Measurements from ENCODE around the gene MEMO1.
"Not testable (repeated sequence)": the region's sequence is repeated elsewhere in the genome, so short reads cannot be mapped to it uniquely, and the experiment has no call there.

Gene MEMO1

DNA sequence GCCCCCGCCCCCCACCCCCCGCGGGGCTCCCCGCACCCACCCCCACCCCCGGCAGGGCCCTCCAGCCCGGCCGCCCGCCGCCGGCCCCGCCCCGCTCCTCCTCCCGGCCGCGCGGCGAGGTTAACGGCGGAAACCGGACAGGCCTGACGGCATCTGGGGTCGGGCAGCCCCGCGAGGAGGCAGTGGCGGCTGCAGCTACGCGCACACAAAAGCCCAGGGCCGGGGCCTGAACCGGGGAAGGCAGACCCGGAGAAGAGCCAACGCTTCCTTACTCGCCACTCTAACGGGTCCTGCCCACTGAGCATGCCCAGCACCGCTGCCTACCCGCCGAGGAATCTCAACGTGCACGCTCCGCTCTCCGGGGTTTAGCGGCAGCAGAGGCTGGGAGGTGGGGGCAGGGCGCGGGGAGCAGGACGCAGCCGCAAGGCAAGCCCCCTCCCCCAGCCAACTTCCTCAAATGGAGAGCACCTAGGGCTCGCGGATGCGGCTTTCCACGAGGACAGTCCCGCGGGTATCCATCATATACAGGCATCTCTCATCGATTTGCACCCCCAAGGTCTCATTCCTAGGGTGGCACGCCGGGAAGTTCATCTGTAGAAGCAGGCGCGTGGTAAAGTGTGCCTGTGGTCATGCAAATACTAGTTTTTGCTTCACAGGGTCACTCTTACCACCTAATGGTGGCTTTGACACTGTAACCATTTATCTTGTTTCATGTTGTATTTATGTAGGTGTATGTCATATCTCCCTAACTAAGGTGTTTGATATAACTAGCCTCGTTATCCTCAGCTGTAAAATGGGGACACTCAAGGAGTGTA lies at the start of gene MEMO1:
Gene MEMO1, minus strand, starts transcription at position 339 of the 815 bp plus-strand sequence. CDS start 761 bp downstream, outside the sequence.
- DNase-seq: peak; percentile 93

DNA sequence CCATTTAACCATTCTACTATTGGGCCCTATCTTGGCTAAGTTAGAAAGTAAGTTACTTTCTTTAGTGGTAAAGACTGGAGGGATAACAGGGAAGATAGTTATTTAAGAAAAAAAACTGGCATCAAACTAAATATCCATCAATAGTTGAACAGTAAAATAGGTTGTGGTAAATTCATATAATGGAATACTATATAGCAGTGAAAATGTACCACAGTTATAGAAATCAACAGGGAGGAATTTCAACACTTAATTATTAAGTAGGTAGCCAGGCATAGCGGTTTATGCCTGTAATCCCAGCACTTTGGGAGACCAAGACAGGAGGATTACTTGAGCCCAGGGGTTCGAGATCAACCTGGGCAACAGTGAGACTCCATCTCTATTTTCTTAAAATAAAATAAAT lies 49.5 kb upstream of the MEMO1 start:
- DNase-seq: no peak

DNA sequence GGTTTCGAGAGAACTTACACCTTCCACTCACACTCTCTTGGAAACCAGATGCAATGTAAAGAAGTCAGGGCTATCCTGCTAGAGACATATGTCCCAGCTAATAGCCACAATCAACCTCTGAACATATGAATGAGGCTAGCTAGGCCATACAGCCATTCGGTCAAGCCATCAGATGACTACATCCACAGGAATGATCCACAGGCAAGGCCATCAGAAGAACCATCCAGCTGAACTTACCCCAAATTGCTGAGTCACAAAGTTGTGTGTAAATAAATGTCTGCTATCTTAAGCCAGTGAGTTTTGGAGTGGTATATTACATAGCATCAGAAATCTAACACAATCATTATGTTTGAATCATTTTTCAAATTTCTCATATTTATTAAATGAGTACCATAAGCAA lies 47.3 kb upstream of the MEMO1 start:
- DNase-seq: no peak

DNA sequence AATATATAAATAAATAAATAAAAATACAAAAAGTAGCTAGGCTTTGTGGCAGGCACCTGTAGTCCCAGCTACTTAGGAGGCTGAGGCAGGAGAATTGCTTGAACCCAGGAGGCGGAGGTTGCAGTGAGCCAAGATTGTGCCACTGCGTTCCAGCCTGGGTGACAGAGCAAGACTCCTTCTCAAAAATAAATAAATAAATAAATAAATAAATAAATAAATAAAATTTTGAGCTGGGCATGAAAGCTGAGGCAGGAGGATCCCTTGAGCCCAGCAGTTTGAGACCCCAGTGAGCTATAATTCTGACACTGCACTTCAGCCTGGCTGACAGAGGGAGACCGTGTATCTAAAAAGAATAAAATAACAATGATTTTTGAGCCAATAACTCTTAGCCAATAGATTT lies 43.8 kb upstream of the MEMO1 start:
- not testable (repeated sequence) for DNase-seq

DNA sequence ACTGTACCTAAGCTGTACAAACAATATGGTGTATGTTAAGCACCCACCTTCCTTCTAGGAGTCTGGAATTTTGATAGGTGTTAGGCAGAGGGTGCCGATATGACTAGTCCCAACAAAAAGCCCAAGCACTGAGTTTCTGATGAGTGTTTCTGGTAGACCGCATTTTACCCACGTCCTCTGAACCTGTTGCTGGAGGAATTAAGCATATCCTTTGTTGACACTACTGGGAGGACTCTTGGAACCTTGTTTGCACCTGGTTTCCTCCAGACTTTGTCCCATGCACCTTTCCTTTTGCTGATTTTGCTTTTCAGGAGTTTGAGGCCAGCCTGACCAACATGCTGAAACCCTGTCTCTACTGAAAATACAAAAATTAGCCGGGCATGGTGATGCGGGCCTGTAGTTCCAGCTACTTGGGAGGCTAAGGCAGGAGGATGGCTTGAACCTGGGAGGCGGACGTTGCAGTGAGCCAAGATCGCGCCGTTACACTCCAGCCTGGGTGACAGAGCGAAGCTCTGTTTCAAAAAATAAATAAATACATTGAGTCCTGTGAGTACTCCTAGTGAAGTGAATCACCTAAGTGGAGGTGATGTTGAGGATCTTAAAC lies 41.1 kb upstream of the MEMO1 start:
- DNase-seq: no peak

- DNase-seq: no peak
Measured at GRCh38 chr2:32043561-32043960, 32.8 kb upstream of the MEMO1 start.

- peak; percentile 90 for DNase-seq
Measured at GRCh38 chr2:32039447-32040219, 28.8 kb upstream of the MEMO1 start, which contains the start of gene DPY30. TSS of gene DPY30 (minus strand) at chr2:32039805. CDS start at chr2:32039456, 349 bp downstream.

- not testable (repeated sequence) for DNase-seq
Measured at GRCh38 chr2:32034198-32034887, 23.5 kb upstream of the MEMO1 start.

DNA sequence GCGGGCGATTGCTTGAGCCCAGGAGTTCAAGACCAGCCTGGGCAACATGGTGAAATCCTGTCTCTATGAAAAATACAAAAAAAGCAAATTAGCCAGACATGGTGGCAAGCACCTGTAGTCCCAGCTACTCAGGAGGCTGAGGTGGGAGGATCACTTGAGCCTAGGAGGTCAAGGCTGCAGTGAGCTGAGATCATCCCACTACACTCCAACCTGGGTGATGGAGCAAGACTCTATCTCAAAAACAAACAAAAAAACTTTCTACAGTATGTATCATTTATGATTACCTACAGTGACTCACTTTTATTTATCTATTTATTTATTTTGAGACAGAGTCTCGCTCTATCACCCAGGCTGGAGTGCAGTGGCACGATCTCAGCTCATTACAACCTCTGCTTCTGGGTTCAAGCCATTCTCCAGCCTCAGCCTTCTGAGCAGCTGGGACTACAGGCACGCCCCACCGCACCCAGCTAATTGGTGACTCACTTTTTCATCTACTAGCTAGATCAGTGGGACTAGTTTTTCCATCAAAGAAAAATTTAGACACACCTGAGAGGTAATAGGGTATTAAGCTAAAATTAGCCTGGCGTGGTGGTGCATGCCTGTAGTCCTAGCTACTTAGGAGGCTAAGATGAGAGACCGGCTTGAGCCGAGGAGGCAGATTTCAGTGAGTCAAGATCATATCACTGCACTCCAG lies 8.1 kb upstream of the MEMO1 start:
- not testable (repeated sequence) for DNase-seq

GRCh38 chr2:32012872-32013271 lies 2.1 kb upstream of the MEMO1 start:
- DNase-seq: no peak

GRCh38 chr2:32011485-32011960 lies 715 bp upstream of the MEMO1 start:
- DNase-seq: no peak

DNA sequence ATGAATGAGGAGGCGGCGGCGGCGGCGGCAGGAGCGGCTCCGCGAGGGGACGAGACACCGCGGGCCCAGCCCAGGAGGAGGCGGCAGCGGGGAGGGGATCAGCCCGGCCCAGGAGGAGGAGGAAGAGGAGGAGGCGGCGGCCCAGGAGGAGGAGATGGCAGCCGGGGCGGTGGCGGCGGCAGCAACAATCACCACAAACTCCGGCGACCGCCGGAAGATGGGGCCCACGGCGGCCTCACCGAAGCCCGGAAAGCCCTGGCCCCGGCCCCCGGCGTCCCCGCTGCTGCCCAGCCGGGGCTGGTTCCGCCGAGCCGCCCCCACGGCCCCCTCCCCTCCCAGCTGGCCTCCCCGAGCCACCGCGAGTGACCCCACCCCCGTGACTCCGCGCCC lies 533 bp downstream of the MEMO1 start:
- DNase-seq: peak; percentile 76

DNA sequence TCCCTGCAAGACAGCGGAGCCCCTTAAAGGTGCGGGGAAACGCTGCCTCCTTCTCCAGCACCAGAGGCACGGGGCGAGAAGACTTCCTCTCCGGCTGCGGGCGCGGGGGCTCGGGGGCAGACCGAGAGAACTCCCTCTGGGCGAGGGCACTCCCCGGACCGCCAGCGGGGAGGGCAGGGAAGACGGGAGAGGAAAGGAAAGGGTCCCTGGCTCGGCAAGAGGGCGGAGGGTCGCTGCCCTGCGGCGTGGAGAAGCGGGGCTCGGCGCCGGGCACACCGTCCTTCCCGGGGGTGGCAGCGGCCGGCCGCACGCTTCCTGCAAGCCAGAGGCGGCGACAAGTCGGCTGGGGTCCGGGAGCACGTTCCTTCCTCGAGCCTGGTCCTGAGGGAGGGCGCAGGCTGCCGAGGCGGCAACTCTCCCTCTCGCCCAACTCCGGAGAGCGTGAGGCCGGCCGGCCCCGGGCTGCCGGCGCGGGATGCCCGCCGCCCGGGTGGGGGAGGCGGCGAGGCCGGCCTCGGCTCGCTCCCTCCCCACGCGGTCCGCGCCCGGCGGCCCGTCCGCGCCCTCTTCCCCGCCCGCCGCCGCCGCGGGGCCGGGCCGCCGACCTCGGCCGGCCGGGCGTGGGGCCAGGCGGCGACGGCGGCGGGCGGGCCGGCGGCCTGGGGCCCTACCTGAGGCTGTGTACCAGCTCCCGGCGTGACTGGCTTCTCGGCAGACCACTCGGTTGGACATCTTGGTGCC lies 1.1 kb downstream of the MEMO1 start:
- peak; percentile 23 for DNase-seq

GRCh38 chr2:32008805-32009515 lies 1.8 kb downstream of the MEMO1 start:
- DNase-seq: no peak

- DNase-seq: no peak
Measured at GRCh38 chr2:32007121-32007391, 3.8 kb downstream of the MEMO1 start.

GRCh38 chr2:32005371-32005976 lies 5.3 kb downstream of the MEMO1 start:
- DNase-seq: no peak

DNA sequence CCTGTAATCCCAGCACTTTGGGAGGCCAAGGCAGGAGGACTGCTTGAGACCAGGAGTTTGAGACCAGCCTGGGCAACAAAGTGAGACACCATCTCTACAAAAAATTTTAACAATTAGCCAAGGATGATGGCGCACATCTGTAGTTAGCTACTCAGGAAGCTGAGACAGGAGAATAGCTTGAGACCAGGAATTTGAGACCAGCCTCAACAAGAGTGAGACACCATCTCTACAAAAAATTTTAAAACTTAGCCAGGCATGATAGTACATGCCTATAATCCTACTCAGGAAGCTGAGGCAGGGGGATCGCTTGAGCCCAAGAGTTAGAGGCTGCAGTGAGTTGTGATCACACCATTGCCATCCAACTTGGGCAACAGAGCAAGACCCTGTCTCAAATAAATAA lies 7.0 kb downstream of the MEMO1 start:
- no peak for DNase-seq

GRCh38 chr2:32002406-32002805 lies 8.4 kb downstream of the MEMO1 start:
- no peak for DNase-seq

- no peak for DNase-seq
Measured at GRCh38 chr2:31999438-31999837, 11.4 kb downstream of the MEMO1 start.

GRCh38 chr2:31998731-31999383 lies 12.0 kb downstream of the MEMO1 start:
- no peak for DNase-seq
